ENCODE results near the gene HSP90B1. TPM values are rescaled to one million over a fixed set of nuclear protein-coding genes. Genes with fewer than 3 reads are reported as not detected.

The HSP90B1 gene
- total and polyA plus RNA-seq, 2 of the 13 experiments (the other 11 are each of a cell fraction or from before 2014, with no cell fraction given), result 800 to 954 TPM

- TF ChIP-seq LCORL (IDR thresholded peaks at IDR 0.05) (no peak), LCORL (CRISPR knock-in tag; IDR thresholded peaks at IDR 0.05) (peak; percentile 68), SIX1 (CRISPR knock-in tag; IDR thresholded peaks at IDR 0.05; ENCODE audit: borderline replicate concordance) (0 out of 2 replicates have a peak, but pooled peaks have one; percentile 30), NCOA1 (CRISPR knock-in tag; IDR thresholded peaks at IDR 0.05) (no peak), TP53 (CRISPR knock-in tag; conservative IDR thresholded peaks at IDR 0.05) (no peak), CCDC6 (CRISPR knock-in tag; IDR thresholded peaks at IDR 0.05) (peak; percentile 91; the same call in 1 of the 2 replicates), DNMT1 (CRISPR knock-in tag; IDR thresholded peaks at IDR 0.05) (peak; percentile 61; the same call in 1 of the 2 replicates), NFE2 (CRISPR knock-in tag; IDR thresholded peaks at IDR 0.05) (no peak), U2AF1 (optimal IDR thresholded peaks at IDR 0.05; ENCODE audit: low read depth, low read length) (no peak), ZNF776 (CRISPR knock-in tag; IDR thresholded peaks at IDR 0.05) (peak; percentile 69; the same call in 1 of the 2 replicates), MAZ (IDR thresholded peaks at IDR 0.05; ENCODE audit: borderline replicate concordance, low read depth, low read length) (peak; percentile 93), MAZ (CRISPR knock-in tag; IDR thresholded peaks at IDR 0.05; ENCODE audit: low read depth) (peak; percentile 90; the same call in 1 of the 2 replicates), ETV5 (CRISPR knock-in tag; IDR thresholded peaks at IDR 0.05; ENCODE audit: borderline replicate concordance) (no peak), PPARG (CRISPR knock-in tag; conservative IDR thresholded peaks at IDR 0.05) (no peak), PHF8 (CRISPR knock-in tag; IDR thresholded peaks at IDR 0.05) (peak; percentile 85), TBX2 (CRISPR knock-in tag; IDR thresholded peaks at IDR 0.05; ENCODE audit: borderline replicate concordance) (peak; percentile 97), SCMH1 (CRISPR knock-in tag; IDR thresholded peaks at IDR 0.05; ENCODE audit: borderline replicate concordance) (no peak), ZNF567 (CRISPR knock-in tag; IDR thresholded peaks at IDR 0.05; ENCODE audit: borderline replicate concordance) (no peak), ZNF367 (CRISPR knock-in tag; IDR thresholded peaks at IDR 0.05; ENCODE audit: borderline replicate concordance) (no peak; the same call in 1 of the 2 replicates), PAF1 (CRISPR knock-in tag; IDR thresholded peaks at IDR 0.05) (no peak), ZNF737 (CRISPR knock-in tag; IDR thresholded peaks at IDR 0.05; ENCODE audit: borderline replicate concordance) (no peak), ZNF878 (CRISPR knock-in tag; IDR thresholded peaks at IDR 0.05) (peak; percentile 88), ZBTB42 (CRISPR knock-in tag; IDR thresholded peaks at IDR 0.05) (no peak), GFI1 (CRISPR knock-in tag; IDR thresholded peaks at IDR 0.05; ENCODE audit: borderline replicate concordance) (no peak), THYN1 (CRISPR knock-in tag; IDR thresholded peaks at IDR 0.05; ENCODE audit: borderline replicate concordance, low read depth) (no peak), MAFK (conservative IDR thresholded peaks at IDR 0.05 in 1 of 2, IDR thresholded peaks at IDR 0.05 in 1 of 2; ENCODE audit: low read length in 2 of 2) (no peak), ZBTB14 (CRISPR knock-in tag; IDR thresholded peaks at IDR 0.05) (no peak)
- TF ChIP-seq, protein P1, sequence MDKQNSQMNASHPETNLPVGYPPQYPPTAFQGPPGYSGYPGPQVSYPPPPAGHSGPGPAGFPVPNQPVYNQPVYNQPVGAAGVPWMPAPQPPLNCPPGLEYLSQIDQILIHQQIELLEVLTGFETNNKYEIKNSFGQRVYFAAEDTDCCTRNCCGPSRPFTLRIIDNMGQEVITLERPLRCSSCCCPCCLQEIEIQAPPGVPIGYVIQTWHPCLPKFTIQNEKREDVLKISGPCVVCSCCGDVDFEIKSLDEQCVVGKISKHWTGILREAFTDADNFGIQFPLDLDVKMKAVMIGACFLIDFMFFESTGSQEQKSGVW (CRISPR knock-in tag; IDR thresholded peaks at IDR 0.05; ENCODE audit: borderline replicate concordance), result no peak
- TF ChIP-seq, protein P2, sequence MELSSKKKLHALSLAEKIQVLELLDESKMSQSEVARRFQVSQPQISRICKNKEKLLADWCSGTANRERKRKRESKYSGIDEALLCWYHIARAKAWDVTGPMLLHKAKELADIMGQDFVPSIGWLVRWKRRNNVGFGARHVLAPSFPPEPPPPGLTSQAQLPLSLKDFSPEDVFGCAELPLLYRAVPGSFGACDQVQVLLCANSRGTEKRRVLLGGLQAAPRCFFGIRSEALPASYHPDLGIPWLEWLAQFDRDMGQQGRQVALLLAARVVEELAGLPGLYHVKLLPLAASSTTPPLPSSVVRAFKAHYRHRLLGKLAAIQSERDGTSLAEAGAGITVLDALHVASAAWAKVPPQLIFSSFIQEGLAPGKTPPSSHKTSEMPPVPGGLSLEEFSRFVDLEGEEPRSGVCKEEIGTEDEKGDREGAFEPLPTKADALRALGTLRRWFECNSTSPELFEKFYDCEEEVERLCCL (CRISPR knock-in tag; IDR thresholded peaks at IDR 0.05; ENCODE audit: borderline replicate concordance), result no peak
Observed at GRCh38 chr12:103930034-103930786, at the start of gene HSP90B1 (continued).
